ENCODE data around the gene CACNA2D1. TPM values are rescaled to one million over a fixed set of nuclear protein-coding genes. Genes with fewer than 3 reads are reported as not detected.
A peak's percentile ranks its signal among the peaks of the same experiment; 100 is the strongest.

Gene CACNA2D1
- total and polyA plus RNA-seq, 8 donors = 10.7 to 20.8 (median 16.6) TPM

GRCh38 chr7:82444220-82444909, 788 bp upstream of the CACNA2D1 start:
- TF ChIP-seq CTCF (IDR thresholded peaks at IDR 0.05) = no peak
- ATAC-seq (peak; percentile 51), DNase-seq (peak in 1 of 4 donors; percentile 49)
- Histone ChIP-seq H3K36me3 (no peaks in the 10 kb centered on the region), H3K4me1 (peaks cover 0 to 9% of the 10 kb centered on the region in 2 donors), H3K9me3 (no peaks in the 10 kb centered on the region), H3K27me3 (peaks cover 0 to 83% of the 10 kb centered on the region in 2 donors), H3K4me3 (peak overlapping the region; percentile 38 to 47), H3K27ac (peak overlapping the region; percentile 65 to 69)
- intact Hi-C loops (cut with DNase I) = no loop called here

- no peak for TF ChIP-seq CTCF (IDR thresholded peaks at IDR 0.05)
- intact Hi-C loops (cut with DNase I) = no loop called here
- H3K9me3 ChIP-seq = no peaks in the 10 kb centered on the region
- H3K27me3 ChIP-seq = peaks cover 0 to 78% of the 10 kb centered on the region in 2 donors
- H3K4me1 ChIP-seq = peaks cover 0 to 9% of the 10 kb centered on the region in 2 donors
- H3K4me3 ChIP-seq = peak overlapping the region; percentile 38 to 47
- DNase-seq = peak in 3 of 4 donors; percentile 44 to 84 (median 76)
- ATAC-seq = peak; percentile 56
- H3K27ac ChIP-seq = peak overlapping the region; percentile 65 to 69
- no peaks in the 10 kb centered on the region for H3K36me3 ChIP-seq
These were observed 486 bp downstream of the CACNA2D1 start for GRCh38 chr7:82443036-82443546.

GRCh38 chr7:82442492-82443035, 1.0 kb downstream of the CACNA2D1 start:
- DNase-seq (peak in 2 of 4 donors; percentile 32 to 39), ATAC-seq (no peak)
- Histone ChIP-seq H3K27me3 (peaks cover 0 to 75% of the 10 kb centered on the region in 2 donors), H3K4me3 (peak overlapping the region; percentile 38 to 47), H3K36me3 (no peaks in the 10 kb centered on the region), H3K4me1 (peaks cover 0 to 9% of the 10 kb centered on the region in 2 donors), H3K9me3 (no peaks in the 10 kb centered on the region), H3K27ac (peak overlapping the region in 1 of 2 donors; percentile 69)
- intact Hi-C loops (cut with DNase I) = no loop called here
- TF ChIP-seq CTCF (IDR thresholded peaks at IDR 0.05) = no peak

- Histone ChIP-seq H3K4me3 (peak overlapping the region; percentile 38 to 47), H3K4me1 (peaks cover 0 to 9% of the 10 kb centered on the region in 2 donors), H3K36me3 (no peaks in the 10 kb centered on the region), H3K27ac (no peak overlapping the region), H3K9me3 (no peaks in the 10 kb centered on the region), H3K27me3 (peaks cover 0 to 73% of the 10 kb centered on the region in 2 donors)
- no peak for DNase-seq
- intact Hi-C loops (cut with DNase I) = no loop called here
- no peak for TF ChIP-seq CTCF (IDR thresholded peaks at IDR 0.05)
- ATAC-seq = no peak
These were observed 1.7 kb downstream of the CACNA2D1 start for GRCh38 chr7:82441669-82442478.
